Measurements from ENCODE around the gene OR8A1.
"Not testable (repeated sequence)": the region's sequence is repeated elsewhere in the genome, so short reads cannot be mapped to it uniquely, and the experiment has no call there.

The OR8A1 gene

GRCh38 chr11:124595302-124595701 is 25.5 kb downstream of the OR8A1 start:
- DNase-seq (ENCODE audit: low spot score), result no peak

GRCh38 chr11:124597626-124598025 is 27.8 kb downstream of the OR8A1 start:
- DNase-seq (ENCODE audit: low spot score), result no peak

- DNase-seq (ENCODE audit: low spot score), result no peak
Observed at GRCh38 chr11:124600621-124601320, 31.0 kb downstream of the OR8A1 start.

- no peak for DNase-seq (ENCODE audit: low spot score)
Observed at GRCh38 chr11:124602193-124602592, 32.4 kb downstream of the OR8A1 start.

GRCh38 chr11:124602723-124603122 is 32.9 kb downstream of the OR8A1 start:
- DNase-seq (ENCODE audit: low spot score), result not testable (repeated sequence)

- DNase-seq (ENCODE audit: low spot score), result no peak
Observed at GRCh38 chr11:124605719-124606118, 35.9 kb downstream of the OR8A1 start.

GRCh38 chr11:124608147-124608546 is 38.4 kb downstream of the OR8A1 start:
- no peak for DNase-seq (ENCODE audit: low spot score)

- DNase-seq (ENCODE audit: low spot score), result no peak
Observed at GRCh38 chr11:124610295-124610694, 40.5 kb downstream of the OR8A1 start.

GRCh38 chr11:124611064-124611463 is 41.3 kb downstream of the OR8A1 start, which contains the start of gene PANX3:
PANX3 (plus strand) TSS chr11:124611428; CDS start chr11:124611557, 129 bp downstream.
- DNase-seq (ENCODE audit: low spot score), result no peak

- DNase-seq (ENCODE audit: low spot score), result no peak
Observed at GRCh38 chr11:124612045-124612444, 42.2 kb downstream of the OR8A1 start.

- DNase-seq (ENCODE audit: low spot score), result no peak
Observed at GRCh38 chr11:124612567-124613246, 42.9 kb downstream of the OR8A1 start.

- no peak for DNase-seq (ENCODE audit: low spot score)
Observed at GRCh38 chr11:124618863-124619262, 49.1 kb downstream of the OR8A1 start.
